Measurements from ENCODE around the gene ATG101.
A peak's percentile ranks its signal among the peaks of the same experiment; 100 is the strongest.

Gene ATG101

GRCh38 chr12:52120951-52121823, 51.4 kb downstream of the ATG101 start:
- H3K27me3 Mint-ChIP-seq: peaks cover 48% of the 10 kb centered on the region
- H3K4me3 Mint-ChIP-seq: no peak overlapping the region
- no peak overlapping the region for H3K27ac Mint-ChIP-seq
- H3K36me3 Mint-ChIP-seq (ENCODE audit: low read depth): no peaks in the 10 kb centered on the region
- no peaks in the 10 kb centered on the region for H3K9me3 Mint-ChIP-seq
- no peak for DNase-seq
- H3K4me1 Mint-ChIP-seq (ENCODE audit: low read depth): peaks cover 33% of the 10 kb centered on the region

- no peaks in the 10 kb centered on the region for H3K9me3 Mint-ChIP-seq
- peaks cover 25% of the 10 kb centered on the region for H3K4me1 Mint-ChIP-seq (ENCODE audit: low read depth)
- peak; percentile 73 for DNase-seq
- peaks cover 54% of the 10 kb centered on the region for H3K27me3 Mint-ChIP-seq
- no peaks in the 10 kb centered on the region for H3K36me3 Mint-ChIP-seq (ENCODE audit: low read depth)
- no peak overlapping the region for H3K4me3 Mint-ChIP-seq
- no peak overlapping the region for H3K27ac Mint-ChIP-seq
These were observed 52.2 kb downstream of the ATG101 start for GRCh38 chr12:52121824-52122539.

GRCh38 chr12:52122540-52122871, 52.7 kb downstream of the ATG101 start:
- Mint-ChIP-seq H3K4me1 (ENCODE audit: low read depth) (peaks cover 24% of the 10 kb centered on the region), H3K27ac (no peak overlapping the region), H3K36me3 (ENCODE audit: low read depth) (no peaks in the 10 kb centered on the region), H3K4me3 (no peak overlapping the region), H3K27me3 (peaks cover 54% of the 10 kb centered on the region), H3K9me3 (no peaks in the 10 kb centered on the region)
- DNase-seq: no peak

GRCh38 chr12:52122904-52123303, 53.1 kb downstream of the ATG101 start:
- no peaks in the 10 kb centered on the region for H3K36me3 Mint-ChIP-seq (ENCODE audit: low read depth)
- no peak overlapping the region for H3K4me3 Mint-ChIP-seq
- no peak overlapping the region for H3K27ac Mint-ChIP-seq
- no peak for DNase-seq
- no peaks in the 10 kb centered on the region for H3K9me3 Mint-ChIP-seq
- H3K4me1 Mint-ChIP-seq (ENCODE audit: low read depth): peaks cover 21% of the 10 kb centered on the region
- peaks cover 57% of the 10 kb centered on the region for H3K27me3 Mint-ChIP-seq

- DNase-seq: no peak
- H3K9me3 Mint-ChIP-seq: no peaks in the 10 kb centered on the region
- H3K36me3 Mint-ChIP-seq (ENCODE audit: low read depth): no peaks in the 10 kb centered on the region
- no peak overlapping the region for H3K4me3 Mint-ChIP-seq
- peaks cover 14% of the 10 kb centered on the region for H3K4me1 Mint-ChIP-seq (ENCODE audit: low read depth)
- no peak overlapping the region for H3K27ac Mint-ChIP-seq
- peaks cover 60% of the 10 kb centered on the region for H3K27me3 Mint-ChIP-seq
These were observed 53.9 kb downstream of the ATG101 start for GRCh38 chr12:52123487-52124186.

GRCh38 chr12:52125476-52125900, 55.7 kb downstream of the ATG101 start:
- no peak for DNase-seq
- H3K4me1 Mint-ChIP-seq (ENCODE audit: low read depth): peaks cover 2% of the 10 kb centered on the region
- H3K36me3 Mint-ChIP-seq (ENCODE audit: low read depth): no peaks in the 10 kb centered on the region
- peaks cover 54% of the 10 kb centered on the region for H3K27me3 Mint-ChIP-seq
- H3K27ac Mint-ChIP-seq: no peak overlapping the region
- no peak overlapping the region for H3K4me3 Mint-ChIP-seq
- H3K9me3 Mint-ChIP-seq: no peaks in the 10 kb centered on the region

GRCh38 chr12:52126050-52126604, 56.3 kb downstream of the ATG101 start:
- DNase-seq: no peak
- H3K27ac Mint-ChIP-seq: no peak overlapping the region
- peaks cover 48% of the 10 kb centered on the region for H3K27me3 Mint-ChIP-seq
- no peaks in the 10 kb centered on the region for H3K36me3 Mint-ChIP-seq (ENCODE audit: low read depth)
- no peaks in the 10 kb centered on the region for H3K9me3 Mint-ChIP-seq
- no peak overlapping the region for H3K4me3 Mint-ChIP-seq
- peaks cover 2% of the 10 kb centered on the region for H3K4me1 Mint-ChIP-seq (ENCODE audit: low read depth)

Measured in activated T-cell treated with anti-CD3 and anti-CD28 coated beads, Interleukin-2, amount 50 U/mL, for 24 hours (primary cell).